Astrocyte of the hippocampus (primary cell): ENCODE measurements around the gene NLRP12.
A peak's percentile ranks its signal among the peaks of the same experiment; 100 is the strongest.
"Not testable (repeated sequence)": the region's sequence is repeated elsewhere in the genome, so short reads cannot be mapped to it uniquely, and the experiment has no call there.

ENCODE experiments used
- DNase-seq: peaks from one replicate; pipeline ENCODE4 v3.0.0; 2011; ENCODE audit warnings: low read depth, low spot score

NLRP12 gene, protein sequence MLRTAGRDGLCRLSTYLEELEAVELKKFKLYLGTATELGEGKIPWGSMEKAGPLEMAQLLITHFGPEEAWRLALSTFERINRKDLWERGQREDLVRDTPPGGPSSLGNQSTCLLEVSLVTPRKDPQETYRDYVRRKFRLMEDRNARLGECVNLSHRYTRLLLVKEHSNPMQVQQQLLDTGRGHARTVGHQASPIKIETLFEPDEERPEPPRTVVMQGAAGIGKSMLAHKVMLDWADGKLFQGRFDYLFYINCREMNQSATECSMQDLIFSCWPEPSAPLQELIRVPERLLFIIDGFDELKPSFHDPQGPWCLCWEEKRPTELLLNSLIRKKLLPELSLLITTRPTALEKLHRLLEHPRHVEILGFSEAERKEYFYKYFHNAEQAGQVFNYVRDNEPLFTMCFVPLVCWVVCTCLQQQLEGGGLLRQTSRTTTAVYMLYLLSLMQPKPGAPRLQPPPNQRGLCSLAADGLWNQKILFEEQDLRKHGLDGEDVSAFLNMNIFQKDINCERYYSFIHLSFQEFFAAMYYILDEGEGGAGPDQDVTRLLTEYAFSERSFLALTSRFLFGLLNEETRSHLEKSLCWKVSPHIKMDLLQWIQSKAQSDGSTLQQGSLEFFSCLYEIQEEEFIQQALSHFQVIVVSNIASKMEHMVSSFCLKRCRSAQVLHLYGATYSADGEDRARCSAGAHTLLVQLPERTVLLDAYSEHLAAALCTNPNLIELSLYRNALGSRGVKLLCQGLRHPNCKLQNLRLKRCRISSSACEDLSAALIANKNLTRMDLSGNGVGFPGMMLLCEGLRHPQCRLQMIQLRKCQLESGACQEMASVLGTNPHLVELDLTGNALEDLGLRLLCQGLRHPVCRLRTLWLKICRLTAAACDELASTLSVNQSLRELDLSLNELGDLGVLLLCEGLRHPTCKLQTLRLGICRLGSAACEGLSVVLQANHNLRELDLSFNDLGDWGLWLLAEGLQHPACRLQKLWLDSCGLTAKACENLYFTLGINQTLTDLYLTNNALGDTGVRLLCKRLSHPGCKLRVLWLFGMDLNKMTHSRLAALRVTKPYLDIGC

DNA sequence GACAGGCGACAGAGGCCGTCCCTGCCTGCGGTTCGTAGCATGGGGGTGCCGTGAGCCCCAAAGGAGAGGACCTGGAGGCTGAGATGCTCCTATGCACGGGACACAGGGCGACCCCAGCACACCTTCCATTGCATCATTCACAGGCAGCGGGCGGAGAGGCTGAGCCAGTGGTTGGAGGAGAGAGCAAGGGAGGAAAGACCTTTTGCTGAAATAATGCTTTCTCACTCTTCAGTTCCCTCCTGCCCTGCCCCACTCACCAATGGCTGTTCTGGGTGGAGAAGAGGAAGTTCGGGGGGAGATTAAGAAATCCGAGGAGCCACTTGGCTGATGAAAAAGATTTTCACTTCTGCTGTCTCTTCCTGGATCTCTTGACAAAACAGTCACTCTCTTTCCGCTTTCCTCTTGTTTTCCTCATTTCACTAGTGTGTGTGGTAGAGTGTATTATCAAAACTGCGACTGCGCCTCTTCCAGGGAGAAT is at the start of gene NLRP12:
Gene NLRP12, minus strand, starts transcription at position 181 of the 478 bp plus-strand sequence. Its CDS starts 140 bp downstream, at position 41.
- DNase-seq, result no peak

DNA sequence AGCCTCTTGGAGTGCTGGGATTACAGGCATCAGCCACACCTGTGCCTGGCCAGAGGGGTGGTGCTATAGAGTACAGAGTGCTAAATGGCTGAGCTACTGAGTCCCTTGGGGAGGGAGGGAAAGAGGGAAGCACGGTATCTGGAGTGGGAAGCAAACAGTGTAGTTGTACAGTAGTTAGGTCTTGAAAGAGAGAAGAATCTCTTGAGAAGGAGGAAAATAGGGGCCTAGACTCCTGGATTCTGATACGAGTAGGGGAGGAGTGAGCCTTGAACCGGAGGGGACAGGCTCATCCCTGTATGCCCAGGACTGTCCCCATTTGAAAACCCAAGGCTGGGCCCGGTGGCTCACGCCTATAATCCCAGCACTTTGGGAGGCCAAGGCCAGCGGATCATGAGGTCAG is 48.6 kb upstream of the NLRP12 start:
- DNase-seq, result no peak

DNA sequence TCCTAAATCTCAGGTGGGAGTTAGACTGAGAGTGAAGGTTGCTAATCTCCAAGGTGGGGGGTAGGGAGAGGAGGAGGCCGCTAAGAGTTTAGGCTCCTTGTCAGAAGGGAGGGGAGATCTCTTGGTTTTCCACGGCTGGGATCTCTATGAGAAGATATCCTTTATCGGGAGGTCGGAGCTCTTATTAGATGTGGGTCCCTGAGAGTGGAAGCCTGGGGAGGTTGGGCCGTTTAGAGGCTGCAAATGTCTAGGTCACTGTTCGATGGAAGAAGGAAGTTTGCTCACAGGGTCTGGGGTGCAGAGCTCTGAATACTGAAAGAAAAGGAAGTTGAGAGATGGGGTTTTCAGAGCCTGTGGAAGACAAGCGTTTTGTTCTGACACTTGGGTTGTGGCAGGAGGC is 47.3 kb upstream of the NLRP12 start:
- no peak for DNase-seq

DNA sequence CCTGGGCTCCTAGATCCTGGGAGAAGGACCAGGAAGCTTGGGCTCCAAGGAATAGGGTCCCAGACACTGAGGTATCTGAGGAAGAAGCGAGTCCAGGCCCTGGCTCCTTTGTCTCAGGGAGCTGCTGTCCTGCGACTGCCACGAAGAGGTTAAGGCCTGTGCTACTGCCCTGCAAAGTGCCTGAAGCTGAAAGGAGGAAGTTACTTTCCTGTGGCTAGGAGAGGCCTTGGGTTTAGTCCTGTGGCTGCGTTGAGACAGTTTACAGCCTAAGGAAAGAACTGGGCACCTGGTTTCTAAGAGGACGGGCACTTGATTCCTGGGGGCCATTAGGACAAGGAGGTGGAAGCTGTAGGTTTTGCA is 46.4 kb upstream of the NLRP12 start:
- no peak for DNase-seq

DNA sequence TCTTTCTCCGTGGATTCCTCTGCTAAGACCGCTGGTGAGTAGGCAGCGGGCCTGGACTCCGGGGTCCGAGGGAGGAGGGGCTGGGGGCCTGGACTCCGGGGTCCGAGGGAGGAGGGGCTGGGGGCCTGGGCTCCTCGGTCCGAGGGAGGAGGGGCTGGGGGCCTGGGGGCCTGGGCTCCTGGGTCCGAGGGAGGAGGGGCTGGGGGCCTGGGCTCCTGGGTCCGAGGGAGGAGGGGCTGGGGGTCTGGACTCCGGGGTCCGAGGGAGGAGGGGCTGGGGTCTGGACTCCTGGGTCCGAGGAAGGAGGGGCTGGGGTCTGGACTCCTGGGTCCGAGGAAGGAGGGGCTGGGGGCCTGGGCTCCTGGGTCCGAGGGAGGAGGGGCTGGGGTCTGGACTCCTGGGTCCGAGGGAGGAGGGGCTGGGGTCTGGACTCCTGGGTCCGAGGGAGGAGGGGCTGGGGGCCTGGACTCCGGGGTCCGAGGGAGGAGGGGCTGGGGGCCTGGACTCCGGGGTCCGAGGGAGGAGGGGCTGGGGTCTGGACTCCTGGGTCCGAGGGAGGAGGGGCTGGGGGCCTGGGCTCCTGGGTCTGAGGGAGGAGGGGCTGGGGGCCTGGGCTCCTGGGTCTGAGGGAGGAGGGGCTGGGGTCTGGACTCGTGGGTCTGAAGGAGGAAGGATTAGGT is 45.8 kb upstream of the NLRP12 start:
- not testable (repeated sequence) for DNase-seq

DNA sequence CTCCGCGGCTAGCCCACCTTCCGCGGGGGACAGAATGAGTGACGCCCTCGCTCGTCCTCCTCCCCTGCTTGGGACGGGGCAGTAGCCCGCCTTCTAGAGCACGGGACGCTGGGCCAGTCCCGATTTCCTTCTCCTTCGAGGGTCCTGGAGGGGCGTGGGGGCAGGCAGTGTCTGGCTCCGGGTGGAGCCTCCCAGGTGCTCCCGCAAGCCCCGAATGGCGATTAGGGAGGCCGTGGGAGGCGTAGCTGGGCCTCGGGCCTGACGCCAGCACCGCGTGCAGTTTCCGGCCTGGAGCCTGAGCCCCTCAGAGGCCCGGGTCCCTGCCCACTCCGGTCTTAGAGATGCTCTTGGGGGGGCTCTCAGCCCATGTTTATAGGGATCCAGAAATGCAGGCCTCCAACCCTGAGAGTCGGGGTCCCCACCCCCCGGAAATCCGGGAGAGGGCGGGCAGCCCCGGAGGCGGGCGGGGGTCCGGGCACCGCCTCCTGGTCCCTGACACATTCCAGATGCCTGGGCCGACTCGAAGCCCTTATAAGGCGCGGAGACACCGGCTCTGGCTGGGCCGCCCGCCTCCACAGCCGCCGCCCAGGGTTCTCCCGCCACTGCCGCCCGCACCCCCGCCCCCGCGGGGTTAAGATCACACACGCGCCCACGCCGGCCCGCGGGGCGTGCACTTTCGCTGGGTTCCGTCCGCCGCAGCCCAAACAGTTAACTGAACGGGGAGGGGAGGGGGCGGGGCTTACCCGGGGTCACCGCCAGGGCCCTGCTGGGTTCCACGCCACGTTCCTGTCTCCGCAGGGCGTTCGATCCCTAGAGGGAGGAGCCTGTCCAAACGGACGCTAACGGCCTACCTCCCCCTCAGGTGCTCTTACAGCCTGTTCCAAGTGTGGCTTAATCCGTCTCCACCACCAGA is 45.0 kb upstream of the NLRP12 start:
- DNase-seq, result peak; percentile 96

DNA sequence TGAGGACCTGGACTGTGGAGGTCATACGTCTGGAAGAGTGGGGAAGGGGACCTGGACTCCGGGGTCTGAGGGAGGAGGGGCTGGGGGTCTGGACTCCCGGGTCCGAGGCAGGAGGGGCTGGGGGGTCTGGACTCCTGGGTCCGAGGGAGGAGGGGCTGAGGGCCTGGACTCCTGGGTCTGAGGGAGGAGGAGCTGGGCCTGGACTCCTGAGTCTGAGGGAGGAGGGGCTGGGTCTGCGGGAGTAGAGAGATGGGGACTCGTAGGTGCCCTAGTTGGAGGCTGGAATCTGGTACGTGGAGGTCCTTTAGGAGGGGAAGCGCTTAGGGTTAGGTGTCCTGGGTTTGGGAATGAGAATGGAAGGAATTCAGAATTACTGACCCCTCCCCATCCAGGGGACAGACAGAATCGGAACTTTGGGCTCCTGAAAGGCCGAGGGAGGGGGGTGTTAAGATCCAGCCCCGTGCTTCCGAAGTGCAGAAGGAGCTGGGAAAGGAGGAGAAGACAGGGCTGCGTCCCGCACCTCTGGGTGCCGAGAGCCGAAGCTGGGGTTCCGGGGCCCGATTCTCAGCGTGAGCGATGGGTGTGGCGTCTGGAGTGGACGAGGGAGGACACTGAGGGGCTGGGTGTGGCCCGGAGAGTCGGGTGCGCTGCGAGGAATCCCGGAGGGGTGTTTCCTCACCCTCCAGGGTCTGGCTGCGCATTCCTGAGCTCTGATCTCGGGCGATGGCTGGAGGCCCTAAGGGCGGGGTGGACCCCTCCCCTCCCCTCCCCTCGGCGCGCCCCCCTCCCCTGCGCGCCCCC is 44.2 kb upstream of the NLRP12 start:
- peak; percentile 79 for DNase-seq

DNA sequence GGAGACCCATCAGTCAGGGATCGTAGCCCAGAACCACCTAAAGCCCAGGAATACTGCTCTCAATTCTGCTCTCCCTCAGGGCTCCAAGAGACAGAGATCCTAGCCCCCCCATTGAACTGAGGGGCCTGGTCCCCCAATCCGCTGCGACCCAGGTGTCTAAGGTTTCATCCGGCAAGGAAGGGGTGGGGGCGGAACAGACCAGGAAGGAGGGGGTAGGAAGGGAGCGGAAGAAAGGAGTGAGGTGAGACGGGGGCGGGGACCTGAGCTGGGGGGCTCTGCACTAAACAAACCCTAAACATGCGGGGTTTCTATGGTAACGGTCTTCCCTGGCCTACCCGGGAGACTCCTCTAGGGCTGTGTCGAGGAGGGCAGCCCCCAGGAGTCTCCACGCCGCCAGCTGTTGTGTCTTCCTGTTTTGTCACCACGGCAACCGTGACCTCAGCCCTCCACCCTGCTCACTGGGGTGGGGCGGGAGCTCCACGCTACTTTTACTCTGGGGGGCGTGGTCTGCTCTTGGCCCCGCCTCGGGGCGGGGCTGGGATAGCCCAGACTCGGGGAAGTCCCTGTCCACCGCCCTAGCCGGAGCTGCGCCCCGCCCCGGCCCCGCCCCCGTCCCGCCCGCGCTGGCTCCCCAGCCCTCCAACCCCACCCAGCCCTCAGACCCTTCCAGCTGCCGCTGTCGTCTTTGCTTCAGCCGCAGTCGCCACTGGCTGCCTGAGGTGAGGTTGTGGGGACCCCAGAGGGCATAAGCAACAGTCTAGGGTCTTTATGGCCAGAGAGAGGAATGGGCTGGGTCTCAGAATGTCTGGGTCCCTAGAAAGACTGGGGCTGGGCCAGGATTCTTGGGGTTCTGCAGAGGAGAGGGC is 43.3 kb upstream of the NLRP12 start, which contains the start of gene MYADM:
Gene MYADM, plus strand, starts transcription at position 659 of the 866 bp plus-strand sequence. CDS start 5,647 bp downstream, outside the sequence.
- DNase-seq, result peak; percentile 100

DNA sequence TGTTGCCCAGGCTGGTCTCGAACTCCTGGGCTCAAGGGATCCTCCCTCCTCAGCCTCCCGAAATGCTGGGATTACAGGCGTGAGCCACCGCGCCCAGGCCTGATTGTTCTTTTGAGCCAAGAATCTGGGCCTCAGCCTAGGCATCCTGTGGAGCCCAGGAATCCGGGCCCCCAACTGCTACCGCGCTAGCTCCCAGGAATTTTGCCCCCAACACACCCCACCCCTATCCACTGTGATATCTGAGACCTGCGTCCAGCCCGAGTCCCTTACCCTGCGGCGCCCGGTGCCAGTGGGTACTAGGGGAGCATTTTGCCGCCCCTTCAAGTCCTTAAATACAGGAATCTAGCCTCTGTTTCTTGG is 42.7 kb upstream of the NLRP12 start:
- DNase-seq, result peak; percentile 55

DNA sequence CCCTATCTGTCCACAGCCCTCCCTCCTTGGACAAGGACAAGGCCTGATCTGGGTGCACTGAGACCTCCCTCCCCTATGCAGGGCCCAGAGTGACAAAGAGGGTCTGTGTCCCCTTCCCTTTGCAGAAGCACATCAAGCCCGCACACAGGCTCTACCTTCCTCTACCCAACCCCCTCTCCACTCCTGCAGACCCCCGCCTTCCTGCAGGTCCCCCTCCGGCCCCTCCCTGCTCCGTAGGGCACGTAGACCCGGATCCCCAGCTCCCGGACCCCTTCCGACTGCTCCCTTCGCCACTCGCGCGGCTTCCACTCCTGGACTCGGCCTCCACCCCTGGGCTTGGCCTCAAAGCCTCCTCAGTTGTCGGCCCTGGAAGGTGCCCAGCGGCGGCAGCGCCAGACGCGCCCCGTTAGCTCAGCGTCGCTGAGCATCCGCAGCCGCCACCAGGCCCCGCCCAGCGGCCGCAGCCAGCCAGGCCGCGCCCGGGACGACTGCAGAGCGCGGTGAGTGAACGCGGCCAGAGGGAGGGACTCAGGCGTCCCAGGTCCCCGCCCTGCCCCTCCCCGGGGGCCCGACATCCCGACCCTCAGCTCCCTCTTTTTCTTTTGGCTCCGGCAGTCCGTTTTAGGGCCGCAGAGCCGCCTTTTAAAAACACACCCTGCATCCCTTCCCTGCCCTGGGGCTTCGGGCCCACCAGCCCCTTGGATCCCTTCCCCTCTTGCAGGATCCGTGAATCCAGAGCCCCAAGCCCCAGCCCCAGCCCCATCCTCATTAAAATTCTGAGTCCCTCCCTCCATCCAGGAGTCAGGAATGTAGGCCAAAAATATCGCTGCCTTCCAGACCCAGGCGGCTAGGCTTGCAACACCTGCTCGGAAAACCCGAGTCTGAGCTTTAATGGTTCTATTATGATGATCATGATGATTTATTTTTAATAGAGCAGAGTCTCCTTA is 42.1 kb upstream of the NLRP12 start:
- DNase-seq, result peak; percentile 92

DNA sequence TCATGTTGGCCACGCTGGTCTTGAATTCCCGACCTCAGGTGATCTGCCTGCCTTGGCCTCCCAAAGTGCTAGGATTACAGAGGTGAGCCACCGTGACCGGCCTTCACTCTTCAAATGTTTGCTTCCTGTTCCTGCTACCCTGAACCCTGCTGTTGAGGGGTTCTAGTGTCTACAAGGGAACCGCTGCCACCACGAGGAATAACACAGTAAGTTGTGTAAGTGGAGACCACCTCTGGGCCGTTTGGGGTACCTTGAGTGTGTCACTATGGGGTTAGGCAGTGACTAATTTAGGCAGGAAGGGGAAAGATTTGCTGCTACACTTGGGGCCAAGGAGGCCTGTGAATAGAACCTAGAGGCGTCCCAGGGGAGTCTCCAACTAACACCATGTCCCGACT is 41.4 kb upstream of the NLRP12 start:
- no peak for DNase-seq

DNA sequence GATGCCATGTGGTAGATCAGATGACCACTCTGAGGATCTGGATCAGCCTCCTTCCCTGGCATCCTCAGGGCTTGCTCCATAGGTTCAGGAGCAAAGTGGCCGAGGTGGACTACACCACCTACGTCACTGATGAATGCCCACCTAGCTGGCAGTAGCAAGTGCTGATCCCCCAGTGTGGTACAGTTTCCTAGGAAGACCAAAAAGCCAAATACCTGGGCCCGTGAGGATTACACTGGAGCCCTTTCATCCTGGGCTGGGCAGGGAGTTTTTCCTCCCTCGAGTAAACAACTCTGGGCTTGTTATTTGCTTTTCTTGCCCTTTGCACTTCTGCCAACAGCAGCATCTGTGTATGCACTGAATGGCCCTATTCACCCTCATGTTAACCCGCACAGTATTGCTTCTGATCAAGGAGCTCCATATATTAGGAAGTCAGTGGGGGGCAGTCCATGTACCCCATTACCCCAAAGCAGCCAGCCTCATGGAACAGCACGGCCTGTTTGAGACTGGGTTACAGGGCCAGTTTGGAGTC is 40.3 kb upstream of the NLRP12 start:
- no peak for DNase-seq

DNA sequence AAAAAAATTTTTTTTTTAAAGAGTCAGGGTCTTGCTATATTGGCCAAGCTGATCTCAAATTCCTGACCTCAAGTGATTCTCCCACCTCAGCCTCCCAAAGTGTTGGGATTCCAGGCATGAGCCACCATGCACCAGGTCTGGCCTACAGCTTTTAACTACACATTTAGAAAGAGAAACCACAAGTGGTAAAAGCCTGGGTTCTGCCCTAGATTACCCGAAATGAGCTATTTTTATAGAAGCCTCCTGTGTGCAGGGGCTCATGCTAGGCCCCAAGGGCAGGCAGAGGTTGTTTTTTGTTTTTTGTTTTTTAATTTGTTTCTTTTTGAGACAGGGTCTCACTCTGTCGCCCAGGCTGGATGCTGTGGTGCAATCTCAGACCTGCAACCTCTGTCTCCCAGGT is 29.6 kb upstream of the NLRP12 start:
- DNase-seq, result no peak

DNA sequence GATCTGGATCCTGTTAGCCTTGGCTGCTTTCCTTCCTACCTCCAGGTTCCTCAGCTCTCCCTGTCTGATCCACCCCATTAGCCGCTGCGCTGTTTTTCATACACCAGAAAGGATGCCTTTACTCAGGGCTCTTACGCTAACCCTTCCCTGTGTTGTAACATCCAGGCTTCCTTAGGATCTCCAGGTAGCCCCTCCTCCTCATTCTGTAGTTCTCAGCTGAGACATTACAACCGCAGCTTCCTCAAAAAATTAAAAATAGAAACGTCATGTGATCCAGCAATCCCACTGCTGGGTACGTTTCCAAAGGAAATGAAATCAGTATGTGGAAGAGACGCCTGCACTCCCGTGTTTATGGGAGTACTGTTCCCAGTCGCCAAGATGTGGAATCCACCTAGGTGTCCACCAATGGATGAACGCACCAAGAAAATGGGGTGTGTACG is 25.1 kb upstream of the NLRP12 start:
- no peak for DNase-seq

DNA sequence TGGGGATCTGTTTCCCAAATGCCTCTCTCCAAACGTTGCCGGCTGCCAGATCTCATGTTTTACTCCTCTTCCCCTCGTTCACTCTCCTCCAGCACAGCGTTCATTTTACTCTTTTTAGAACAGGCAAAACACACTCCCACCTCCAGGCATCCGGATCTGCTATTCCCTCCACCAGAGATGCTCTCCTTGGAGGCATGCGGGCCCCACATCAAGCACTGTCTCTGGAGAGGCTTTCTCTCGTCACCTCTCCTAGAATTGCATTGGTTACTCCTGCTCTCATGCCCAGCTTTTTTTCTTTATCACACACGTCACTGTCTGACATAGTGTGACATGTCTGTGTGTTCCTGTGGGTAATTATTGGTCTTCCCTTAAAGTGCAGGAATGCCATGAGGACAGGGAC is 23.4 kb upstream of the NLRP12 start:
- no peak for DNase-seq

DNA sequence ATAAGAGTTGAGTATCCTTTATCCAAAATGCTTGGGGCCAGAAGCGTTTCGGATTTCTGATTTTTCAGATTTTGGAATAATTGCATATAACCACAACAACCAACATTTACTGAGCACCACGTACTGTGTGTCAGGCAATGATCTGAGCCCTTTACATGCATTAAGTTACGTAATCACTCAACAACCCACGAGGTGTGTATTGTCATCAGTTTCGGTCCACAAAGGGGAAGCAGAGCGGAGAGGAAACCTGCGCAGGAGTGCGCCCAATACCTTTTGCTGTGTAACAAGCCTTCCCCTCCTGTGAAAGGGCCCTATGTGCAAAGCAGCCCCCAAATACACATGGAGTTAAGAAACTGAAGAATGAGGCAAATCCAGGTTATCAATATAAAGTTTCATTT is 20.7 kb upstream of the NLRP12 start:
- DNase-seq, result no peak

DNA sequence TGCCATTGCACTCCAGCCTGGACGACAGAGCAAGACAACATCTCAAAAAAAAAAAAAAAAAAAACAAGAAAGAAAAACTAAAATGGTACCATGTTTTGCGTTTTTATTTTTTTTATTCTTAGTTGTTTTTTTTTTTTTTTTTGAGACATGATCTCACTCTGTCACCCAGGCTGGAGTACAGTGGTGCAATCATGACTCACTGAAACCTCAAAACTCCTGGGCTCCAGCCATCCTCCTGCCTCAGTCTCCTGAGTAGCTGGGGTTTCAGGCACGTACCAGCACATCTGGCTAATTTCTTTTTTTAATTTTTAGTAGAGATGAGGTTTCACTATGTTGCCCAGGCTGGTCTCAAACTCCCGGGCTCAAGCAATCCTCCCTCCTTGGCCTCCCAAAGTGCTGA is 16.8 kb upstream of the NLRP12 start:
- peak; percentile 78 for DNase-seq
